ENCODE results near the gene KCNN1. TPM values are rescaled to one million over a fixed set of nuclear protein-coding genes. Genes with fewer than 3 reads are reported as not detected.

Gene KCNN1
- total RNA-seq, 4 donors from 2014 or later: 0.22 to 3.1 TPM; not detected in 2

DNA sequence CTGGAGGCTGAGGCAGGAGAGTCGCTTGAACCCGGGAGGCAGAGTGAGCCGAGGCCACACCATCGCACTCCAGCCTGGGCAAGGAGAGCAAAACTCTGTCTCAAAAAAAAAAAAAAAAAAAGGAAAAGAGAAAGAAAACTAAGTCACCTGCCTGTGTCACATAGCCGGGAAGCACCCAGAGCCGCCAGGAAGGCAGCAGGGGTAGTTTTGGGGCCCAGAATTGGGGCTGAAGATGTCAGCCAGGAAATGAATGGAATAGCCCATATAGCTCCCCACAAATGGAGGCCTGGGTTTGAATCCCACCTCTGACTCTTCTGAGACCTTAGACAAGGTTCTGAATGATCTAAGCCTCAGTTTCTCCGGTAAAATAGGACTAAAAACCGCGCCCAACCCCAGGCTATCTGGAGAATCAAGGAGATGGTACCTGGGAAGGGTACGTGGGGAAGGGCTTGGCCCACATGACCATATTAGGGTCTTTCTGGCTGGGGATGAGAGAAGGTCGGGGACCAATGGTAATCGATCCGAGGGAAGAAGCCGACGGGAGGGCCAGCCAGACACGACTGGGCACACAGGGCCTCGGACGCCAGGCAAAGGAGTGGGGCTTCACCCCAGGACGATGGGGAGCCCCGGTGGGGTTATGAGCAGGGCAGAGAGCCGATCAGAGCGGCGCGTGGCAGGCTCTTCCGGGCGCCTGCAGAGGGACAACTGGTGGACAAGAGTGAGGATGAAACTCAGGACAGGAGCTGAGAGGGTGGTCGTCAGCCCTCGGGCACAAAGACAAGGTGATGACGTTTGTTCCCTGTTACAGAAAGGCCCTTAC is 19.7 kb upstream of the KCNN1 start:
- H3K9me3 ChIP-seq: no peaks in the 10 kb centered on the region
- peak overlapping the region; percentile 57 to 90 (median 62) for H3K4me3 ChIP-seq
- WGBS, 2 donors: 10 to 28% methylated on average over 11 to 19 of the region's 29 CpGs
- intact Hi-C loops (cut with DNase I): no loop called here
- H3K4me1 ChIP-seq: peaks cover 42 to 92% (median 53%) of the 10 kb centered on the region in 3 donors
- DNase-seq: no peak
- H3K27me3 ChIP-seq: peaks cover 15 to 41% (median 20%) of the 10 kb centered on the region in 4 donors
- H3K27ac ChIP-seq: peak overlapping the region; percentile 21 to 77 (median 56)
- TF ChIP-seq, protein P1, sequence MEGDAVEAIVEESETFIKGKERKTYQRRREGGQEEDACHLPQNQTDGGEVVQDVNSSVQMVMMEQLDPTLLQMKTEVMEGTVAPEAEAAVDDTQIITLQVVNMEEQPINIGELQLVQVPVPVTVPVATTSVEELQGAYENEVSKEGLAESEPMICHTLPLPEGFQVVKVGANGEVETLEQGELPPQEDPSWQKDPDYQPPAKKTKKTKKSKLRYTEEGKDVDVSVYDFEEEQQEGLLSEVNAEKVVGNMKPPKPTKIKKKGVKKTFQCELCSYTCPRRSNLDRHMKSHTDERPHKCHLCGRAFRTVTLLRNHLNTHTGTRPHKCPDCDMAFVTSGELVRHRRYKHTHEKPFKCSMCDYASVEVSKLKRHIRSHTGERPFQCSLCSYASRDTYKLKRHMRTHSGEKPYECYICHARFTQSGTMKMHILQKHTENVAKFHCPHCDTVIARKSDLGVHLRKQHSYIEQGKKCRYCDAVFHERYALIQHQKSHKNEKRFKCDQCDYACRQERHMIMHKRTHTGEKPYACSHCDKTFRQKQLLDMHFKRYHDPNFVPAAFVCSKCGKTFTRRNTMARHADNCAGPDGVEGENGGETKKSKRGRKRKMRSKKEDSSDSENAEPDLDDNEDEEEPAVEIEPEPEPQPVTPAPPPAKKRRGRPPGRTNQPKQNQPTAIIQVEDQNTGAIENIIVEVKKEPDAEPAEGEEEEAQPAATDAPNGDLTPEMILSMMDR (IDR thresholded peaks at IDR 0.05): peak in 1 of 6 experiments; percentile 8
- no peak for TF ChIP-seq POLR2A (IDR thresholded peaks at IDR 0.05)
- H3K36me3 ChIP-seq: peaks cover 0 to 18% (median 0%) of the 10 kb centered on the region in 3 donors

DNA sequence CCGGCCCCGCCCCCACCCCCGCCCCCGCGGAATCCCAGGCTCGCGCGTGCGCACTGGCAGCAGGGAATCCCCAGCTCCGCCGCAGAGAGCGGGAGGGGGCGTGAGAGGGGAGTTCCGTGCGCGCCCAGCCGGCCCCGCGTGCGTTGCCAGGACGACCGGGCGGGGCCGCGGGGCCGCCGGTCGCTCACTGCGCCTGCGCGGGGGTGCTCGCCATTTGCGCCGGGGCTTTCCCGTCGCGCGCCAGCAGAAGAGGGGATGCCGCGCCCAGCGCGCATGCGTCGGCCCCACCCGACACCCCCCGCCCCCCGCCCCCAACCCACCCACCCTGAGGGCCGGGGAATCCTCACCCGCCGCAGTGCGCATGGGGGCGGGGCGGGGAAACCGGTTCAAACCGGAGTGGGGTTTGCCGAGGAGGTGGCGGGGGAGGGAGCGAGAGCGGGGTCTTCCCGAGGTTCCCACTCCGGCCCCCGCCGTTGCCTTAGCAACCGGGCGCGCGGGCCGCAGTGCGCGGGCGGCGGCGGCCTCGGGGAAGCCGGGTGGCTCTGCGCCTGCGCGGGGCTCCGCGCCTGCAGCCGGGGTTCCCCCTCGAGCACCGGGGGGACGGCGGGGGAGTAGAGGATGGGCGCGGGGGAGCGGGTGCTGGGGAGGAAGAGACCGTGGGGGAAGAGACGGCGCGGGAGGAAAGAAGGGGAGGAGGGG is 18.9 kb upstream of the KCNN1 start:
- H3K36me3 ChIP-seq: peaks cover 0 to 10% (median 0%) of the 10 kb centered on the region in 3 donors
- peaks cover 22 to 49% (median 28%) of the 10 kb centered on the region in 4 donors for H3K27me3 ChIP-seq
- intact Hi-C loops (cut with DNase I): no loop called here
- peak overlapping the region; percentile 57 to 90 (median 62) for H3K4me3 ChIP-seq
- 0% methylated on average over 2 of the region's 92 CpGs; no CpG with 5 or more reads in 1 of the 2 donors for WGBS, 2 donors
- peaks cover 49 to 89% (median 57%) of the 10 kb centered on the region in 3 donors for H3K4me1 ChIP-seq
- TF ChIP-seq, protein P1 (IDR thresholded peaks at IDR 0.05): no peak
- TF ChIP-seq POLR2A (IDR thresholded peaks at IDR 0.05): peak in 1 of 4 donors; percentile 15
- H3K9me3 ChIP-seq: no peaks in the 10 kb centered on the region
- peak overlapping the region; percentile 38 to 77 (median 56) for H3K27ac ChIP-seq
- peak; percentile 34 for DNase-seq

DNA sequence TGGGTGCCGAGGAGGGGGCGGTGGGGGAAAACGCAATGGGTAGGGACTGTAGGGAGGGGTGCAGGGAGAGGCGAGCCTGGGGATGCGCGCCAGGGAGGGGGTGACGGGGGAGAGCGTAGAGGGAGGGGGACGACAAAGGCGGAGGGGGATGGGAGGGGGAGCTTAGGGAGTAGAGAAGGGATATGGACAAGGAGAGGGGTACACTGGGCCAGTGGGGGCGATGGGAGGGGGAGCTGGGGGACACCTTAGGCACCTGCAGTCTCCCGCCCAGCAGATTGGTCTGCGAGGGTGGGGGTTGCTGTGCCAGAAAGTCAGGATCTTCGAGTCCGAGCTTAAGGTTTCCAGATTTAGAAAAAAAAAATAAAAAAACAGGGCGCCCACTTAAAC is 18.4 kb upstream of the KCNN1 start:
- intact Hi-C loops (cut with DNase I): no loop called here
- no peaks in the 10 kb centered on the region for H3K9me3 ChIP-seq
- peak overlapping the region in 1 of 4 donors; percentile 56 for H3K27ac ChIP-seq
- 0% methylated on average over 6 to 12 of the region's 16 CpGs for WGBS, 2 donors
- H3K4me1 ChIP-seq: peaks cover 47 to 84% (median 56%) of the 10 kb centered on the region in 3 donors
- TF ChIP-seq POLR2A (IDR thresholded peaks at IDR 0.05): no peak
- TF ChIP-seq, protein P1 (IDR thresholded peaks at IDR 0.05): no peak
- peaks cover 0 to 5% (median 0%) of the 10 kb centered on the region in 3 donors for H3K36me3 ChIP-seq
- no peak for DNase-seq
- H3K4me3 ChIP-seq: peak overlapping the region; percentile 57 to 90 (median 62)
- H3K27me3 ChIP-seq: peaks cover 24 to 54% (median 34%) of the 10 kb centered on the region in 4 donors

DNA sequence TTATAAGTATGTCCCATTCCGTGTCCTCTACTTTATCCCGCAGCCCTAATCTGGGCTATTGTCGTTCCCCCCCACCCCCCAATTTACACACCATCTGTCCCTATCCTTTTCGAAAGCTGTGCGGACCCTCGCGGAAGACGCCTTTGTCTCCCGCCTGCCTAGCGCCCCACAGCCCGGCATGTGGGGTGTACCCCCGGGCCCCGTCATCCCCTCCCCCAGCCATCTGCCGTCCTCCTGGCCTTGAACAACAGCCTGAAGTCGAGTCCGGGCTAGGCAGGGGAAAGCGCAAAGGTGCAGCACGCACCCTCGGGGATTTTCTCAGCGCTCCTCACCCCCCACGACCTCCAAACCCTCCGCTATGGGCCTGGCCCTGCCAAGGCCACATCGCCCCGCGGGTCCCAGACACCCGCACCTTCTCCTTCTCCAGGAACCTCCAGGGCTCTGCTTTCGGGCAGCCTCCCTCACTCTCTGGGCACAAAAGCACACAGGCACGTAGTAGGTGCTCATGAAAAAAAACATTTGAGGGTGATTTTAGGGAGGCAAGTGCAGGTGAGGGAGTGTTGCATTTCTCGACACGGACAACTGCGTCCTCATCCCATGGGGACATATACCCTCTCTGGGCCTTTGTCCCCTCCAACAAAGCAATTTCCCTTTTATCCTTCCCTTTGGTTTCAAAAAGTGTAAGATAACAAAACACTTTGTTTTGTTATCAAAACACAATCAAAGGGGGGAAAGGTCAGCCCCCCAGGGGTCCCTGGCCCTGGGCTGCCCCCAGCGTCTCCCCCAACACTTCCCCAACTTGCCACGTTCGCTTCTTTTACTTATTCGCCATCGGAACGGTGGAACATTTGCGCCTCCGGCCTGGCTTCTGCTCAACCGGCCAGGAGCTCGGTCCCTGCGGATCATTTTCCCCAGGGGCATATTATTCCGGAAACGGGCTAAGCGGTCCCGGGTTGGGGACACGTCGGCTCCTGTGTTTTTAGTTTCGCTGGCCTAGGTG is 17.7 kb upstream of the KCNN1 start:
- Histone ChIP-seq H3K9me3 (no peaks in the 10 kb centered on the region), H3K4me1 (peaks cover 45 to 77% (median 49%) of the 10 kb centered on the region in 3 donors), H3K36me3 (no peaks in the 10 kb centered on the region), H3K27ac (no peak overlapping the region), H3K4me3 (peak overlapping the region in 2 of 4 donors; percentile 32 to 62), H3K27me3 (peaks cover 29 to 61% (median 40%) of the 10 kb centered on the region in 4 donors)
- TF ChIP-seq POLR2A (IDR thresholded peaks at IDR 0.05): no peak
- TF ChIP-seq, protein P1 (IDR thresholded peaks at IDR 0.05): no peak
- intact Hi-C loops (cut with DNase I): no loop called here
- DNase-seq: no peak
- 12 to 21% methylated on average over 33 to 42 of the region's 49 CpGs for WGBS, 2 donors

Data from esophagus squamous epithelium (tissue), 5 donors.